Dermis microvascular lymphatic vessel endothelial cell (primary cell): ENCODE measurements around the gene CAMKMT. TPM values are rescaled to one million over a fixed set of nuclear protein-coding genes. Genes with fewer than 3 reads are reported as not detected.
A peak's percentile ranks its signal among the peaks of the same experiment; 100 is the strongest.
"Not testable (repeated sequence)": the region's sequence is repeated elsewhere in the genome, so short reads cannot be mapped to it uniquely, and the experiment has no call there.

Experiments used
- DNase-seq, 2 donors: peaks; one replicate each; pipeline versions ENCODE4 v3.0.0 to v3.0.0-alpha.2; 2010; ENCODE audit warnings: low read depth in 2 of 2
- total RNA-seq: library from RNA; depleted of rRNA; stranded (reverse); fragments of >200 nt; gene quantifications from 2 replicates; pipeline ENCODE4 v1.2.1, GENCODE V29; 2014

CAMKMT gene
- total RNA-seq, 1 donor from 2014 or later: 2.8 TPM

DNA sequence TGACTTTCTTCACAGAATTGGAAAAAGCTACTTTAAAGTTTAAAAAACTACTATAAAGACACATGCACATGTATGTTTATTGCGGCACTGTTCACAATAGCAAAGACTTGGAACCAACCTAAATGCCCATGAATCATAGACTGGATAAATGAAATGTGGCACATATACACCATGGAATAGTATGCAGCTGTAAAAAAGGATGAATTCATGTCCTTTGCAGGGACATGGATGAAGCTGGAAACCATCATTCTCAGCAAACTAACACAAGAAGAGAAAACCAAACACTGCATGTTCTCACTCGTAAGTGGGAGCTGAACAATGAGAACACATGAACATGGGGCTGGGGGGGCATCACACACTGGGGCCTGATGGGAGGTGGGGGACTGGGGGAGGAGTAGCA is 233.9 kb downstream of the CAMKMT start:
- DNase-seq: not testable (repeated sequence)

DNA sequence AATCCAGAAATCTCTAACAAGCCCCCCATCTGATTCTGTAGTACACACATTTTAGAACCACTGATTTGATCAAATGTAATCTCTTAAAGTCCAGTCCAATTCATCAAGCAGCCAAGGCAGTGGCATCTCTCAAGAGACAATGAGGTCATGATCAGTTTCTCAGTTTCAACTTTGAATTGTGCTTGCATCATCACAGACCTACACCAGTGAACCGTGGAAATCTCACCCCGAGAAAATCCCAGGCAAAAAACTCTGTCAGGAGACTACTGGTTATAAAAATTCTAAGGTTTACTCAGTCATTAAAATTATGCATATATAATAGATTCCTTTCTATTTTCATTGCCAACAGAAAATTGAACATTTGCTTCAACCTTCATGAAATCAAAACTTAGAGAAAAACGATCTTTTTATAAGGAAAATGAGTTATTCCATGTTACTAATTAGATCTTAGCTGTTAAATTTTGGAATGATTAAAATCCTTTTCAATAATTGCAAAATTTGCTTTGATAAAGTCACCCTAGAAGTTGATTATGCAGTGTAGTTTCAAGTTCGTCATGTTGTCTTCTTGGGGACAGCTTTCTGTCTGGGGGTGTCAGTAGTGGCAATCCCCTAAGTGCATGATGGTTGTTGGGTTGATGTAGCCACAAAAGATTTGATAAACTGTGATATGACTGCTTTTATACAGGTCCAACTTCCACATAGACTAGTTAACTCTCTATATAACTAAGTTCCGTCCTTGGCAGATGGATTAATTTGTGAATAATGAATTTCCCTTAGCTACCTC is 235.0 kb downstream of the CAMKMT start:
- DNase-seq: no peak

DNA sequence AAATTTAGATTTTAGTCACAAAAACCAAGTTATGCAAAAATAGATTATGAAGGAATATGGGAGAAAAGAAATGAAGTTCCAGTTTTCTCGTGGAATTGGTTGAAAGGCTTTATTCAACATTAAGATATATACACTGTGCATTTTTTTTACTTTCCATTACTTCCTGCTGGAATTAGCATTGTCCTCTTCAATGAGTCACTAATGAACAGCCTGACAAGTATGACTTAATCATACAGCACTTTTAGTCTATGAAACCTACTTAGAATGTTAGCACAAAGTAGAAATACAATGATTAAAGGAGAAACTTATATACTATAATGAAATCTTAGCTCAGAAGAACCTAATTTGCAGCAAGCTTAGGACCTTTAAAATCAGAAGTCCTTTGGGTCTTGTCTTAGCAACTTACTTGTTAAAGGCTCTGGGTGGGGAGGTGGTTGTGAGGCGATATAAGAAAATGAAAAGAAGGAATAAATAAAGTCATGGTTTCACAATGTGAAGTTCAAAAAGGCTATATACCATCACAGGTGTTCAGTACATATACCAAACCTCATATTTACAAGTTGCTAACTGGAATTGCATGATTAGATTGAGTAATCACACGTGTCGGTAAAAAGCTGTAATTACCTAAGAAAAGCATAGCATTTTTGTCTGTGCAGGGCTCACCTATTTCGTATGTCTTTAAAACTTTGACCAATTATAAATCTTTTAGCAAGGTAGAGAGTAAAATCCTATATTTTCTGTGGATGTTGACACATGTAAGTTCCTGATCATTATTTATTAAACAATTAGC is 236.8 kb downstream of the CAMKMT start:
- DNase-seq: peak in 1 of 2 donors; percentile 4

DNA sequence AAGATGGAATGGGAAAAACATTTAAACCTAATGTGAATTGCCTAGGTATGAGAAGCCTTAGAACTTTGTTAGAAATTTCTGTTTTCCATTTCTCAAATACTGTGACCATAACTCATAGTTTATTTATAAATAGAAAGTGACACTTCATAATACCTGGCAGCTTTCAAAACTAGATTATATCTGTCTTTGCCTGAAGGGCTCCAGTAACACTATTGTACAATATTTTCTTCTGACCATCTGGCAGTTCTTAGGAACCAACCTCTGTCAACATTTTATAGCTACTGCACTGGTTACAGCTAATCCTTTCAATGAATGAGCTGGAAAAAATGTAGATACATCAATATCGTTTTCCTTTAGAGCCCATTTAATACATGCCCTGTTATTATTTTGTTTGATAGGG is 237.4 kb downstream of the CAMKMT start:
- no peak for DNase-seq

DNA sequence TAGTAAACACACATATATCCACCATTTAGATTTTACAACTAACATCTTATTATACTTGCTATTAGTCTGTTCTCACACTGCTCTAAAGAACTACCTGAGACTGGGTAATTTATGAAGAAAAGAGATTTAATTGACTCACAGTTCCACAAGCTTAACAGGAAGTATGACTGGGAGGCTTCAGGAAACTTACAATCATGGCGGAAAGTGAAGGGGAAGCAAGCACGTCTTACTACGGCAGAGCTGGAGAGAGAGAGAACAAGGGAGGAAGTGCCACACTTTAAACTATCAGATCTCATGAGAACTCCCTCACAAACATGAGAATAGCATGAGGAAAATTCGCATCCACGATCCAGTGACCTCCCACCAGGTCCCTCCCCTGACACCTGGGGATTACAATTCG is 240.7 kb downstream of the CAMKMT start:
- peak in 1 of 2 donors; percentile 27 for DNase-seq

DNA sequence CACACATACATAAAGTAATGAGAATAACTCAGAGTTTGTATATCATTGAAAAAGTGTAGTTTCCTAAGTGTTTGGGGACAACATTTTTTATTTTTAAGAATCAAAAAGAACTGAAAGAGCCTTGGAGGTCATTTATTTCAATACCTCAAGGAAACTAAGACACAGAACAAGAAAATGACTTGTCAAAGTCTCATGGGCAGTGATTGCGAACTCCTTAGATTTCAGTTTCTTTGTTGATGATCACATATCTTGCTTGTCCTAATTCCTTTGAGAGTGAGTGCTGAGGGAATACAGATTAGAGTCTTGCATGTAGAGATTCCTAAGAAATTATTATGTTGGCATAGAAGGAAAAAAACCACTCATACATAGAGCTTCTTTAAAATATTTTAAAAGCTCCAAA is 243.8 kb downstream of the CAMKMT start:
- no peak for DNase-seq

DNA sequence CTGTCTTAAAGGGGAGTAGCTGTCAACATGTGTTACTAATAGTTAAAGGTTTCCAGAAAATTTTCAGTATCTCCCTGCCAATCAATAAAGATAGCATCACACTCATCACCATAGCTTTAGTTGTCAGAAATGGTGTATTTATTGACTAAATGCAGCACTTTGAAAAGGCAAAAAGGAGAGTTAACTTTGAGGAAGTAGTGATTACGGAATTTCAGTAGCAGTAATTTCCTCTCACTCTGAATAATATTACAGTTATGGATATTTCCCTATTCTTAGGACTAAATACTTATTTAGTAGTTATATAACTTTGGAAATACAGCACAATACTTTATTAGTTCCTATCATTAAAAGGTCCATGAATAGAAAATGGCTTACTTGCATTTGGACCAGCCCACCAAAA is 250.5 kb downstream of the CAMKMT start:
- no peak for DNase-seq

DNA sequence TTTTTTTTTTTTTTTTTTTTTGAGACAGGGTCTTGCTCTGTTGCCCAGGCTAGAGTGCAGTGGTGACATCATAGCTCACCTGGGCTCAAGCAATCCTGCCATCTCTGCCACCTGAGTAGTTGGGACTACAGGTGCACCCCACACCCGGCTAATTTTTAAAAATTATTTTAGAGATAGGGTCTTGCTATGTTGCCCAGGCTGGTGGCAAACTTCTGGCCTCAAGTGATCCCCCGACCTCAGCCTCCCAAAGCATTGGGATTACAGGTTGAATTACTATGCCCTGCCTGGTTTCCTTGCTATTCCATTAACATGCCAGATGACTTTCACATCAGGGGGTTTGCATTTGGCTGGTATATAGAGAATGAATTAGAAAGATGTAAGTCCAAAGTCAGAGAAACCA is 253.2 kb downstream of the CAMKMT start:
- no peak for DNase-seq

DNA sequence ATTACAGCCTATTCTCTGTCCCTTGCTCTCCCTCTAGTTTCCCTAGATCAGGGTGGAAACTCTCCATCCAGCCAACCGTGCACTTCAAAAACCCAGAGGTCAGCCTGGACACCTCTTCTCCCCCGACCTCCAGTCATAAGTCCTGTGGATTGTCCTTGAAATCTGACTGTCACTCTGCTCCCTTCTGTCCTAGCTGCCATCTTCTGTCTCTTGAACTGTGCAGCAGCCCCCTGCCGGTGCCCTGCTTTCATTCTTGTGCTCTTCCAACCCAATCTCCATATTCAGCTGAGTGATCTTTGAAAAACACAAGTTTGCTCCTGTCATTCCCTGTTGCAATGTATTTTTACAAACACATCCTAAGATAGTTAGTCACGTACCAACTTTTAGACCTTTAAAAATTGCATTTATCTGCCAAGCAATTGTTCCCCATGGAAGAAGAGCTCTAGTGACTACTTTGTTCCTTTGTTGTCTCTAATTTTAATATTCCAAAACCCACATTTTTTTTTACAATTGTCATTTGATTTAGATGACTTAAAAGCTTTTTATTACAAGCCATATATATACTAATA is 254.3 kb downstream of the CAMKMT start:
- DNase-seq: no peak

DNA sequence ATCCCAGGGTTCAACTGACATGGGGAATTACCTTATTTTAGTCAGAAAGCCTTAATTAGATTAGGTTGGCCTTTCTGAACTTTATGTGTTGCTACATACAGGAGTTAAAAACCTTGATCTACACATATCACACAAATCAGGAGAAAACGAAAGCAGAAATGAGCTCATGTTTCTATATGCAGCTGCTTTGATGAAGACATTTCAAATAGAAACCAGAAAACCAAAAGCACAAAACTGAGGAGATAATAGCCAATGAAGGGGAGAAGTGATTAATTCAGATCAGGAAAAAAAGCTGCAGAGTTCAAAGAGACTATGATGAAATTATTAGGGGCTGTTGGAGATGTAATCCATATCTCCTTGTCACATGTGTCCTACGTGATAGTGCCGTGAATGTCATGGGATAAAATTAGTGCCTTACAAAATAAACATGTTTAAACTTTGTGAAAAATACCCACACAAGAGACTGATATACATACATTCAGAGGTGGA is 255.0 kb downstream of the CAMKMT start:
- no peak for DNase-seq

DNA sequence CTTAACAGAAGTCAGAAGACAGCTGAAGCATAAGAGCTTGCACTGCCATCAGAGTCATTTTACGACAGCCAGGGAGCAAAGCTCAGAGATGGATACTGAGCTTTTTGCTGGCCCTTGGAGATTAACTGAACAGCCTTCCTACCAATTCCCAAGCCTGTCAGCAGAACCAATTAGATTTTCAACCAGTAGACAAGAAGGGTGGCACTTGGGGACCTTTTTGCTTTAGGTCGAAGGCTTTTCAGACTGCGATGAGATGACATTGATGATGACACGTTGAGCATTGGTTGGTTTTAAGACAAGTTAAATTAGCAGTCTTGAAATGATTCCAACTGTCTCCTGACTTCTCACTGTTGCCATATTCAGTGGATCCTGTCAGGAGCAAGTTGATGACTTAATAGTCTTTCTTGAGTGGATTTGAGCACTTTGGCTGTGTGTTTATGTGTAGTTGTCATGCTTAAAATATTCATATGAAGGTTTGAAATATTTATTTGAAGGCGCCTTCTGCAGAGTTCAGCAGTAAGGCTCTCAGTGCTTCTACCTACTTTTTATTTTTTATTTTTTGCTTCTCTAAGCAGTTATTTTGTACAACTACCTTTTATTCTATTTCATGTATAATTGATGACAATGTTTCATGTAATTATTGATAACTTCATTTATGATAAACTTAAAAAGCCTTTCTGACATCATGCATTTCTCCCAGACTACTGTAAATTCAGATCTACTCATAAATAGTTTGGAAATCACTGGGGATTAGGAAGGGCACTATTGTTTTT is 256.7 kb downstream of the CAMKMT start:
- no peak for DNase-seq

DNA sequence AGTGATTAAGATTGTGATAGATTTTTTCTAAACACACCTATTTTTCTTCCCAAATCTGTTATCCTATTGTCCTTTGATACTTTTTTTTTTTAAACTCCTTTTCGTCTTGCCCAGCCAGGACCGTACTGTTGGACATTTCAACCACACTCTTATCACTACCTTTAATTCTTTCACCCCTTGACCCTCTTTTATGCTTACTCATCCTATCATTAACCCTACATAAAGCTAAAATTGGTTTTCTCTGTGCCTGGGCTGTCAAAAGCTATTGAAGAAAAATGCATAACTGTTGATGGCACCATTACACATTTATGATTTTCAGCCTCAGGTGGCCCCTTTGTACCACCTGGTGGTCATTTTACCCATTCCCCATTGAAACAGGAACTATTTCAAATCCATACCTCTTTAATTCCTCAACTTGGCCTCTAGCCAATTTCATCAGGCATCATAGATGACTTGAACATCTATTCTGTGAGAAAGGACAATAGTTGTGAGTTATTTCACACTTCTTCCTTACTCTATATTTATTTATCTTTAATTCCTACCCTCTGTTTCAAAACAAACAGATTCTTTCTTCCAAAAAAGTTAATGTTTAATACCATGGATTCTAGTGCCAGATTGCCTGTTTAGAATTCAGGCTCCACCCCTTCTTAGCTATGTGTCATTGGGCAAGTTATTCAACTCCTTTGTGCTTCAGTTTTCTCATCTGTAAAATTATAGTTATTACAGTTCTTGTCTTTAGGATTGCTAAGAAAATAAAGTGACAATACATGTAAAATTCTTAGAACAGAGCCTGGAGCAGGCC is 258.6 kb downstream of the CAMKMT start:
- DNase-seq: no peak

DNA sequence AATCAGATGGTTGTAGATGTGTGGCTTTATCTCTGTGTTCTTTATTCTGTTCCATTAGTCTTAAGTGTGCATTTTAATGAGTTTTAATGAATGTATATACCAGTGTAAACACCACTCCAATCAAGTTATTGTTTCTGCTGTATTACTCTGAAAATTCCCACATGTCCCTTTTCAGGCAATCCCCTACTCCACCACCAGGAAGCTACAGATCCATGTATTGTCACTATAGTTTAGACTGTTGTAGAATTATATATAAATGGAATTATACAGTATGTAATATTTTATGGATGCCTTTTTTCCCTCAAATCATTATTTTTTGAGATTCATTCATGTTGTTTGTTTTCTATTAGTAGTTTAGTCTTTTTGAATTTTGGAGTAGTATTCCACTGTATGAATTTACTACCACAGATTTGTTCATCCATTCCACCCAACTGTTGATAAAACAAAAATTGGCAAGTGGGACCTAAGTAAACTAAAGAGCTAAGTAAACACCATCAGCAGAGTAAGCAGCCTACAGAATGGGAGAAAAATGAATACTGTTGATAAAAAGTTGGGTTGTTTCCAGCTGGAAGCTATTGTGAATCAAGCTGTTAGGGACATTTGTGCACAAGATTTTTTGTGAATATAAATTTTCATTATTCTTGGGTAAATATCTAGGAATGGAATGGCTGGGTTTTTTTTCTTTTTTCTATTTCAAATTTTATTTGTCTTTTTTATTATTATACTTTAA is 262.0 kb downstream of the CAMKMT start:
- DNase-seq: no peak

DNA sequence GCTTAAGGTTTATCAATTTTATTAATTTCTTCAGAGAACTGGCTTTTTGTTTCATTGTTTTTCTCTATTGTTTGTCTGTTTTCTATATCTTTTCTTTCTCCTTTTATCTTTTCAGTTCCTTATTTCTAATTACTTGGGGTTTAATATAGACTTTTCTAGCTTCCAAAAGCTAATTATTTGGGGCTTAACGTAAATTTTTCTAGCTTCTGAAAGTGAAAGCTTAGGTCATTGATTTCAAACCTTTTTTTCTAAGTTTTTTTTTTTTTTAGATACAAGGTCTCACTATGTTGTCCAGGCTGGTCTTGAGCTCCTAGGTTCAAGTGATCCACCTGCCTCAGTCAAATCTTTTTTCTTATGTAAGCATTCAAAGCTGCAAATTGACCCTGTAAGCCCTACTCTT is 266.6 kb downstream of the CAMKMT start:
- DNase-seq: no peak

DNA sequence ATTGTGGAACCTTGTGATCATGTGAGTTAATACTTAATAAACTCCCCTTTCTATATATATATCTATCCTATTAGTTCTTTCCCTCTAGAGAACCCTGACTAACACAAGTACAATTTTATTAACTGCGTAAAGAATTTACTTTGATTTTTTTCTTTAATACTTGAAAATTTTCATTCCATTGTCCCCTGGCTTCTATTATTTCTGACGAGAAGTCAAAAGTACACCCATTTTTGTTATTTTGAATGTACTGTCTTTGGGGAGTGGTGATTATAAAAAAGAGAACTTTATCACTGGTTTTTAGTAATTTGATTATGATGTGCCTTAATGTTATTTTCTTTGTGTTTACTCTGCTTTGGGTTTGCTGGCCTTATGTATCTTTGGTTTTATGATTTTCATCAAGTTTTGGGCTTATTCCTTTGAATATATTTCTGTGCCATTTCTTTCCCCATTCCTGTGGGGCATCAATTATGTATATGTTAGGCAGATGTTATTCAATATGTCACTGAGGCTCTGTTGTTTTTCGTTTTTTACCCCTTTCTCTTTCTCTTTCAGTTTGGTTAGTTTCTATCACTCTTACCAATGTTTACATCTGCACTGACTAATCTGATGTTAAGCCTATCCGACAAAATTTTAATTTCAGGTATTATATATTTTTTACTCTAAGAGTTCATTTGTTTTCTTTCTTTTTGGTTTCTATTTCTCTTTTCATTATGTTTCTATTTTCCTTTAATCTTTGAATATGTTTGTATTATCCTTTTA is 271.4 kb downstream of the CAMKMT start:
- no peak for DNase-seq

DNA sequence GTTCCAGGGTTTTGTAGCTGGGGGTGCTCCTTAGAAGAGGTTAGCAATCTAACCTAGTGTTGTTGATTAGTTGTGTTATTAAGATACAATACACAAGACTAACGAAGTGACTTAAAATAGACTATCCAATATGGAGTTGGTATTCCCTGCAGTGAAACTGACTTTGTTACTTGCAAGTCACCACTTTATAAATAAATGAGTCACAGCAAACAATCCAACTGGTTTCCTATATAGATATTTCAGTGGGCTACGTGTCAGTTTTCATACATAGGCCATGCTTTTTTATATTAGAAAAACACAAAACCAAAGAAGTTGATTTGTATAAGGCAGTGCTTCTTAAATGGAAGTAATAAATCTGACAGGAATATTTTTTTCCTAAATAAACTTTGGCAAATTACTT is 274.0 kb downstream of the CAMKMT start:
- DNase-seq: peak in 1 of 2 donors; percentile 20

DNA sequence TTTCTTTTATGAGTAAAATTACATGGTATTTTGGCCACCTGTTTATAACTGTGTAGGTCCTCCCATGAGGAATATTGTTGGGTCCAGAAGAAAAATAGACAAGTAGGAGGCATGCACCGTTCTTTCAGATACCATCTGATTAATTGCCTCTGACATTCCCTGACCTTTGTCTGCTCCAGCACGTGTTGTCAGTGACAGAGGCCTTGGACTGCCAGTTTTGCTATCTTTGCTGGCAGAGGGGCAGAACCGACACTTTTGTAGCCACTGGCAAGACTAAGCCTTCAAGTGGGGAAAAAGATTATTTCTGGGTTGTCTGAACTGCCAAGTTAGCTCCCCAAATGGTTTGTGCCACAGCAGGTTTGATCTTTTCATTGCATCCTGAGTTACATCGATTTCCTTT is 276.9 kb downstream of the CAMKMT start:
- no peak for DNase-seq

DNA sequence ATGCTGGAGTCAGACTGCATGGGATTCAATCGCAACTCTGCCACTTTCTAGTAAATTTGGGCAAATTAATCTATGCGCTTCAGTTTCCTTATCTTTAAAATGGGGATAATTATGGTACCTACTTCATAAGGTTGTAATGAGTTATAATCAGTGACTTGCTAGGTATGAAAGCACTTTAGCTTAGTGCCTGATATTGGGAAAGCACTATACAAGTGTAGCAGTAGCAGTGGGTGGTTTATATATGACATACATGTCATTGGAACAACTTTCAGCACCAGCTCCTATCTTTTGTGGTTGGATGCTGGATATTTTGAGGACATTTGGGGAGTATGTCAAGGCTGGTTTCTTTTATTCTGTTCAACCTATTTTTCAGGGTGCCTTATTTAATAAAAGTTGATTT is 277.7 kb downstream of the CAMKMT start:
- DNase-seq: no peak

DNA sequence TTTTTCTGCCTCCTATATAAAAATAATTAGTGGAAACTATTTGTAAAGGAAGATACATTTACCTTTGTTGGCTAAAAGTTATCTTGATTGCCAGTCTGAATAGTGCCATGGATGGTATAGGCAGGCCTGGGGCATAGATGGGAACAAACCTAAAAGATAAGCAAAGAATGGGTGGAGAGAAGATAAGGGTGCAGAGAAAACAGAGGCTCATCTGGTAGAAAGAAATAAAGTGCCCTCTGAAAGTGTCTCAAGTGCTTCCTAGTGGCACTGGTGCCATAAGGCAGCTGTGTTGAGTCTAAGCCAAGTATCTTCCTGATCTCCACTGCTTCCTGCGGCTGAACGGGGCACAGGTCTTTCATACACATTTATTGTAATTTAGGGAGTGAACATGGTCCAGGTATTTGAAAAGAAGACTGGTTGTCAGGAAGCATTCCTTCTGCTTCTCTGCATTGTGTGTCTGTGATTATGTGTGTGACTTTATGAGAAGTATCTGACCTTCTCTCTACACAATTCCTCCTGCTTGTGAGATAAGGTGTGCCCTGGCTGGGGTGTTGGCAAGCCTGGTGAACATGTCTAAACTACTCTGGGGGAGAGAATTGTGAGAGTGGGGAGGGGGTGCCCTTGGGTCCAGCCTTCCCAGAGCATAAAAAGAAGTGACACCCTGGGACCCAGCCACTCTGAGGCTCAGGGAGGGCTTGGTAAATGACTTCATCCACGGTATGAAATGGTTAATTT is 280.5 kb downstream of the CAMKMT start:
- no peak for DNase-seq
